Measurements from ENCODE around the gene ZRANB2.

DNA sequence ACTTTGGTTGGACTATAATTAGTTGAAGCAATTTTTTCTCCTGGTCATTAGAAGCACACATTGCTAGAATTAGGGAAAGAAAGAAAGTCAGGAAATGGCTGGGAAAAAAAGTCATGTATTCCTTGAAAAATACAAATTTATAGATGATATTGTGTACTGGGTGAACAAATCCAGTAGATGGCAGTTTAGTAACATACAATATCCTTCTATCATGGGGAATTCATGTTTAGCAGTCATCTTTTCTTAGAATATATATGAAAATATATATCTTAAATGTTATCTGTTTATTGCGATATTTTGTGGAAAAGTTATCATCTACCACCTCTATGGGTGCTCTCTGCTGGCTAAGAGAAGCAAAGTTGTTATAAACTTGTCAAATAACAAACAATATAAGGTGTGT is 13.1 kb upstream of the ZRANB2 start:
- no peak for TF ChIP-seq EZH2 (IDR thresholded peaks at IDR 0.05)
- TF ChIP-seq POLR2AphosphoS5 (IDR thresholded peaks at IDR 0.05; ENCODE audit: borderline replicate concordance, low read depth, low read length), result no peak
- TF ChIP-seq FOXP2 (optimal IDR thresholded peaks at IDR 0.05; ENCODE audit: control extremely low read depth, extremely low read length, insufficient read depth), result no peak

Data from SK-N-MC (cell line).